HG03095 (cell line): ENCODE measurements around the gene MED7.
"Not testable (repeated sequence)": the region's sequence is repeated elsewhere in the genome, so short reads cannot be mapped to it uniquely, and the experiment has no call there.

Experiments used
- ATAC-seq: cut with Tn5 transposase; IDR thresholded peaks from one replicate; pipeline ENCODE4 v1.9.1; 2021; ENCODE audit warnings: moderate library complexity; ENCODE audit not compliant: unreplicated experiment

The MED7 gene

GRCh38 chr5:157142317-157143126 is at the start of gene MED7:
MED7 (minus strand) TSS chr5:157142865; CDS start chr5:157139431, 3,434 bp downstream.
- peak; percentile 99 for ATAC-seq

- ATAC-seq: no peak
Observed at GRCh38 chr5:157189223-157189622, 46.6 kb upstream of the MED7 start.

- ATAC-seq: no peak
Observed at GRCh38 chr5:157188270-157188669, 45.6 kb upstream of the MED7 start.

GRCh38 chr5:157187046-157187754 is 44.5 kb upstream of the MED7 start:
- no peak for ATAC-seq

GRCh38 chr5:157186309-157187045 is 43.8 kb upstream of the MED7 start:
- no peak for ATAC-seq

GRCh38 chr5:157185122-157185521 is 42.5 kb upstream of the MED7 start:
- ATAC-seq: not testable (repeated sequence)

- no peak for ATAC-seq
Observed at GRCh38 chr5:157184117-157184670, 41.5 kb upstream of the MED7 start.

- no peak for ATAC-seq
Observed at GRCh38 chr5:157182143-157182757, 39.6 kb upstream of the MED7 start.

- ATAC-seq: no peak
Observed at GRCh38 chr5:157180374-157181264, 38.0 kb upstream of the MED7 start, which contains the start of gene ITK. ITK (plus strand) TSS chr5:157180840; CDS start chr5:157180978, 138 bp downstream.

GRCh38 chr5:157178966-157179365 is 36.3 kb upstream of the MED7 start:
- ATAC-seq: no peak

- no peak for ATAC-seq
Observed at GRCh38 chr5:157177953-157178352, 35.3 kb upstream of the MED7 start.

GRCh38 chr5:157175071-157175612 is 32.5 kb upstream of the MED7 start:
- no peak for ATAC-seq

- ATAC-seq: peak; percentile 99
Observed at GRCh38 chr5:157172403-157172802, 29.7 kb upstream of the MED7 start.

GRCh38 chr5:157168286-157168685 is 25.6 kb upstream of the MED7 start:
- ATAC-seq: no peak

- ATAC-seq: no peak
Observed at GRCh38 chr5:157167214-157167621, 24.6 kb upstream of the MED7 start.

- ATAC-seq: no peak
Observed at GRCh38 chr5:157166214-157167213, 23.8 kb upstream of the MED7 start, which contains the start of gene GARIN3. GARIN3 (minus strand) TSS chr5:157166264; CDS start chr5:157166168, 96 bp downstream.

- no peak for ATAC-seq
Observed at GRCh38 chr5:157165668-157166067, 23.0 kb upstream of the MED7 start.

- no peak for ATAC-seq
Observed at GRCh38 chr5:157165261-157165660, 22.6 kb upstream of the MED7 start.
